Caco-2 (cell line): Measurements from ENCODE around the gene GPS2. TPM values are rescaled to one million over a fixed set of nuclear protein-coding genes. Genes with fewer than 3 reads are reported as not detected.
"Not testable (repeated sequence)": the region's sequence is repeated elsewhere in the genome, so short reads cannot be mapped to it uniquely, and the experiment has no call there.

Experiments used
- BruUV-seq: library from RNA; stranded (reverse); fragments of 400-500 nt; replicated peaks from 2 replicates; lab custom pipeline; 2021; lab: Mats Ljungman, UMichigan
- CTCF ChIA-PET: fragments of 300-600 bp; sonication (Branson Sonifier 250); formaldehyde crosslinking; loops from one replicate; lab custom pipeline; 2022; ENCODE audit warnings: antibody characterized with exemption; lab: Charles Lee
- POLR2A ChIA-PET: fragments of 300-600 bp; sonication (Branson Sonifier 250); formaldehyde crosslinking; loops from one replicate; lab custom pipeline; 2022; ENCODE audit warnings: antibody characterized with exemption; lab: Charles Lee
- DNase-seq, 2 experiments: peaks; one replicate each; pipeline versions ENCODE4 v3.0.0 to v3.0.0-alpha.2; 2020 to 2022
- H3K27me3 ChIP-seq: replicated peaks from 2 replicates; pipeline ENCODE4 v1.6.0; 2011; ENCODE audit warnings: low read length; ENCODE audit not compliant: control insufficient read depth, insufficient read depth
- H3K36me3 ChIP-seq: 2 replicates; pipeline ENCODE4 v1.5.1; 2011; ENCODE audit warnings: low read length; ENCODE audit not compliant: control insufficient read depth, insufficient read depth
- H3K4me1 ChIP-seq: fragments of 250-450 bp; sonication (Bioruptor Pico); 2 replicates; pipeline ENCODE4 v1.5.1; 2020; ENCODE audit warnings: mild to moderate bottlenecking
- H3K4me3 ChIP-seq: 2 replicates; pipeline ENCODE4 v1.5.1; 2011; ENCODE audit warnings: low read depth, mild to moderate bottlenecking, control low read depth, low read length
- H3K9me3 ChIP-seq: fragments of 250-450 bp; sonication (Bioruptor Pico); 2 replicates; pipeline ENCODE4 v1.5.1; 2020; ENCODE audit warnings: mild to moderate bottlenecking, moderate library complexity
- H3K27ac Mint-ChIP-seq: one replicate; pipeline ENCODE4 v1.8.0; 2022; ENCODE audit warnings: mixed read lengths; ENCODE audit not compliant: unreplicated experiment
- H3K27me3 Mint-ChIP-seq: one replicate; pipeline ENCODE4 v1.8.0; 2022; ENCODE audit warnings: mixed read lengths; ENCODE audit not compliant: insufficient read depth, unreplicated experiment
- H3K36me3 Mint-ChIP-seq: one replicate; pipeline ENCODE4 v1.8.0; 2022; ENCODE audit warnings: mild to moderate bottlenecking, mixed read lengths; ENCODE audit not compliant: insufficient read depth, unreplicated experiment
- H3K4me1 Mint-ChIP-seq: one replicate; pipeline ENCODE4 v1.8.0; 2022; ENCODE audit warnings: low read depth, mixed read lengths; ENCODE audit not compliant: unreplicated experiment
- H3K4me3 Mint-ChIP-seq: one replicate; pipeline ENCODE4 v1.8.0; 2022; ENCODE audit warnings: mild to moderate bottlenecking, moderate library complexity, mixed read lengths; ENCODE audit not compliant: unreplicated experiment
- H3K9me3 Mint-ChIP-seq: one replicate; pipeline ENCODE4 v1.8.0; 2022; ENCODE audit warnings: mixed read lengths; ENCODE audit not compliant: unreplicated experiment
- CTCF ChIP-seq, 2 experiments: fragments of 200-600 bp in 1 of 2; IDR thresholded peaks; 1 replicate in 1 of 2; 2 replicates in 1 of 2; pipeline versions ENCODE4 v1.5.1 to v1.8.0; 2011 to 2022; ENCODE audit warnings: antibody characterized with exemption in 1 of 2, control low read depth in 1 of 2, inconsistent platforms in 1 of 2, low read depth in 1 of 2, low read length in 1 of 2, mild to moderate bottlenecking in 1 of 2, moderate library complexity in 1 of 2; ENCODE audit not compliant: insufficient read depth in 1 of 2, severe bottlenecking in 1 of 2, unreplicated experiment in 1 of 2
- intact Hi-C: fragments of 100-400 bp; cut with micrococcal nuclease; formaldehyde crosslinking; loops from one replicate; pipeline ENCODE4 v1.10.0; 2022; ENCODE audit not compliant: unreplicated experiment
- total RNA-seq: library from RNA; stranded (reverse); gene quantifications from 2 replicates; pipeline ENCODE4 v1.2.3, GENCODE V29; 2022

The GPS2 gene
- total RNA-seq, 1 experiment from 2014 or later = 39.2 TPM

GRCh38 chr17:7334938-7335538 is 19.9 kb upstream of the GPS2 start:
- Histone ChIP-seq H3K27me3 (no peaks in the 10 kb centered on the region), H3K36me3 (no peaks in the 10 kb centered on the region), H3K4me3 (no peak overlapping the region), H3K9me3 (no peaks in the 10 kb centered on the region), H3K4me1 (0 out of 2 replicates have a peak, but pooled peaks cover 4% of the 10 kb centered on the region)
- POLR2A ChIA-PET = no interaction called here
- Mint-ChIP-seq H3K9me3 (no peaks in the 10 kb centered on the region), H3K27me3 (no peaks in the 10 kb centered on the region), H3K36me3 (peaks cover 2% of the 10 kb centered on the region), H3K4me1 (no peaks in the 10 kb centered on the region), H3K4me3 (no peak overlapping the region), H3K27ac (no peak overlapping the region)
- no TSS peak for BruUV-seq
- intact Hi-C loops = no loop called here
- no peak for DNase-seq
- no peak for TF ChIP-seq CTCF (IDR thresholded peaks at IDR 0.05; ENCODE audit: insufficient read depth in 1 of 2, low read depth in 1 of 2, low read length in 1 of 2, severe bottlenecking in 1 of 2, unreplicated experiment in 1 of 2)
- CTCF ChIA-PET = interaction anchor here (0.7 kb wide), 1 partner anchor 21 kb away, joined by 3 read pairs; no protein-coding TSS in a partner anchor

GRCh38 chr17:7332600-7333069 is 17.5 kb upstream of the GPS2 start:
- POLR2A ChIA-PET, H3K27me3 ChIP-seq, DNase-seq, H3K4me3 ChIP-seq, H3K9me3 Mint-ChIP-seq, H3K4me1 ChIP-seq, H3K27me3 Mint-ChIP-seq, H3K4me3 Mint-ChIP-seq, intact Hi-C loops, CTCF ChIA-PET, BruUV-seq, H3K27ac Mint-ChIP-seq, H3K9me3 ChIP-seq, H3K36me3 ChIP-seq: not testable (repeated sequence)
- H3K36me3 Mint-ChIP-seq = peaks cover 11% of the 10 kb centered on the region
- H3K4me1 Mint-ChIP-seq = peaks cover 10% of the 10 kb centered on the region

- H3K4me1 Mint-ChIP-seq = peaks cover 10% of the 10 kb centered on the region
- CTCF ChIA-PET = no interaction called here
- intact Hi-C loops = no loop called here
- no peak overlapping the region for H3K4me3 Mint-ChIP-seq
- POLR2A ChIA-PET = no interaction called here
- BruUV-seq = no TSS peak
- TF ChIP-seq CTCF (IDR thresholded peaks at IDR 0.05; ENCODE audit: insufficient read depth in 1 of 2, low read depth in 1 of 2, low read length in 1 of 2, severe bottlenecking in 1 of 2, unreplicated experiment in 1 of 2) = no peak
- Histone ChIP-seq H3K4me3 (no peak overlapping the region), H3K27me3 (no peaks in the 10 kb centered on the region), H3K36me3 (no peaks in the 10 kb centered on the region), H3K9me3 (no peaks in the 10 kb centered on the region), H3K4me1 (0 out of 2 replicates have a peak, but pooled peaks cover 4% of the 10 kb centered on the region)
- no peak overlapping the region for H3K27ac Mint-ChIP-seq
- no peaks in the 10 kb centered on the region for H3K27me3 Mint-ChIP-seq
- DNase-seq = no peak
- peaks cover 11% of the 10 kb centered on the region for H3K36me3 Mint-ChIP-seq
- no peaks in the 10 kb centered on the region for H3K9me3 Mint-ChIP-seq
Measured at GRCh38 chr17:7332111-7332510, 17.0 kb upstream of the GPS2 start.
